Measurements from ENCODE around the gene ACER3.

GRCh38 chr11:76897233-76897632 lies 36.5 kb downstream of the ACER3 start:
- no peak for TF ChIP-seq CTCF (IDR thresholded peaks at IDR 0.05)
- TF ChIP-seq POLR2A (IDR thresholded peaks at IDR 0.05): no peak
